Kidney capillary endothelial cell (primary cell): ENCODE data around the gene PIP4K2A.
A peak's percentile ranks its signal among the peaks of the same experiment; 100 is the strongest.

ENCODE experiments used
- DNase-seq: peaks from one replicate; pipeline ENCODE4 v3.0.0-alpha.2; 2018; ENCODE audit warnings: low spot score

PIP4K2A gene

GRCh38 chr10:22666287-22667092 is 47.9 kb downstream of the PIP4K2A start:
- DNase-seq, result no peak

- no peak for DNase-seq
Observed at GRCh38 chr10:22665329-22665728, 49.0 kb downstream of the PIP4K2A start.

GRCh38 chr10:22662733-22663330 is 51.5 kb downstream of the PIP4K2A start:
- no peak for DNase-seq

GRCh38 chr10:22659866-22660265 is 54.5 kb downstream of the PIP4K2A start:
- no peak for DNase-seq

GRCh38 chr10:22658745-22659410 is 55.5 kb downstream of the PIP4K2A start:
- no peak for DNase-seq

- DNase-seq, result peak; percentile 71
Observed at GRCh38 chr10:22657566-22658225, 56.7 kb downstream of the PIP4K2A start.

GRCh38 chr10:22657024-22657423 is 57.4 kb downstream of the PIP4K2A start:
- no peak for DNase-seq

- no peak for DNase-seq
Observed at GRCh38 chr10:22656036-22656435, 58.3 kb downstream of the PIP4K2A start.

- DNase-seq, result peak; percentile 68
Observed at GRCh38 chr10:22655312-22655981, 58.9 kb downstream of the PIP4K2A start.

GRCh38 chr10:22652988-22653481 is 61.3 kb downstream of the PIP4K2A start:
- no peak for DNase-seq

- DNase-seq, result no peak
Observed at GRCh38 chr10:22651276-22651980, 63.0 kb downstream of the PIP4K2A start.

GRCh38 chr10:22649994-22650393 is 64.4 kb downstream of the PIP4K2A start:
- DNase-seq, result no peak

GRCh38 chr10:22649390-22649841 is 65.0 kb downstream of the PIP4K2A start:
- peak; percentile 46 for DNase-seq

GRCh38 chr10:22648547-22648961 is 65.8 kb downstream of the PIP4K2A start:
- no peak for DNase-seq

- DNase-seq, result no peak
Observed at GRCh38 chr10:22647244-22647643, 67.1 kb downstream of the PIP4K2A start.

GRCh38 chr10:22646388-22646853 is 68.0 kb downstream of the PIP4K2A start:
- no peak for DNase-seq

GRCh38 chr10:22644222-22644621 is 70.2 kb downstream of the PIP4K2A start:
- no peak for DNase-seq

- no peak for DNase-seq
Observed at GRCh38 chr10:22643775-22644174, 70.6 kb downstream of the PIP4K2A start.

GRCh38 chr10:22643116-22643515 is 71.3 kb downstream of the PIP4K2A start:
- no peak for DNase-seq

GRCh38 chr10:22641743-22642142 is 72.6 kb downstream of the PIP4K2A start:
- no peak for DNase-seq

GRCh38 chr10:22640359-22640758 is 74.0 kb downstream of the PIP4K2A start:
- no peak for DNase-seq
